Measurements from ENCODE around the gene ADD1. TPM values are rescaled to one million over a fixed set of nuclear protein-coding genes. Genes with fewer than 3 reads are reported as not detected.

Gene ADD1
- total RNA-seq, 1 donor from 2014 or later, result 235 TPM

DNA sequence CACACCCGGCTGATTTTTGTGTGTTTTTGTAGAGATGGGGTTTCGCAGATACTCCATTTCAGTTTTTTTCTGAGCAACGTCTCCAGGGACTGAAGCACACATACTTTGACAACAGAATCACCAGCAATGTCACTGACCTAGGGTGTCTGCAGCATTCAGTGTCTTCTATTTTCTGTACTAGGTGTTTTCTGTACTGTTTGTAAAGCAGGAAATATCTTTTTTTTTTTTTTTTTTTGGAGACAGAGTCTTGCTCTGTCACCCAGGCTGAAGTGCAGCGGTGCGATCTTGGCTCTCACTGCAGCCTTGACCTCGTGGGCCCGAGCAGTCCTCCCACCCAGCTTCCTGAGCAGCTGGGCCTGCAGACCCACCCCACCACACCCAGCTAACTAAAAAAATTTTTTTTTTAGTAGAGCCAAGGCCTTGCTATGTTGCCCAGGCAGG is 8.9 kb downstream of the ADD1 start:
- peaks cover 23% of the 10 kb centered on the region for H3K4me1 Mint-ChIP-seq (ENCODE audit: unreplicated experiment)
- H3K27ac Mint-ChIP-seq, result peak overlapping the region; percentile 62
- no peaks in the 10 kb centered on the region for H3K9me3 Mint-ChIP-seq
- peaks cover 11% of the 10 kb centered on the region for H3K36me3 Mint-ChIP-seq
- no peak overlapping the region for H3K4me3 Mint-ChIP-seq
- no peak for DNase-seq (ENCODE audit: extremely low spot score, unreplicated experiment)
- TF ChIP-seq, protein P1, sequence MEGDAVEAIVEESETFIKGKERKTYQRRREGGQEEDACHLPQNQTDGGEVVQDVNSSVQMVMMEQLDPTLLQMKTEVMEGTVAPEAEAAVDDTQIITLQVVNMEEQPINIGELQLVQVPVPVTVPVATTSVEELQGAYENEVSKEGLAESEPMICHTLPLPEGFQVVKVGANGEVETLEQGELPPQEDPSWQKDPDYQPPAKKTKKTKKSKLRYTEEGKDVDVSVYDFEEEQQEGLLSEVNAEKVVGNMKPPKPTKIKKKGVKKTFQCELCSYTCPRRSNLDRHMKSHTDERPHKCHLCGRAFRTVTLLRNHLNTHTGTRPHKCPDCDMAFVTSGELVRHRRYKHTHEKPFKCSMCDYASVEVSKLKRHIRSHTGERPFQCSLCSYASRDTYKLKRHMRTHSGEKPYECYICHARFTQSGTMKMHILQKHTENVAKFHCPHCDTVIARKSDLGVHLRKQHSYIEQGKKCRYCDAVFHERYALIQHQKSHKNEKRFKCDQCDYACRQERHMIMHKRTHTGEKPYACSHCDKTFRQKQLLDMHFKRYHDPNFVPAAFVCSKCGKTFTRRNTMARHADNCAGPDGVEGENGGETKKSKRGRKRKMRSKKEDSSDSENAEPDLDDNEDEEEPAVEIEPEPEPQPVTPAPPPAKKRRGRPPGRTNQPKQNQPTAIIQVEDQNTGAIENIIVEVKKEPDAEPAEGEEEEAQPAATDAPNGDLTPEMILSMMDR (conservative IDR thresholded peaks at IDR 0.05), result no peak
- H3K27me3 Mint-ChIP-seq, result no peaks in the 10 kb centered on the region

DNA sequence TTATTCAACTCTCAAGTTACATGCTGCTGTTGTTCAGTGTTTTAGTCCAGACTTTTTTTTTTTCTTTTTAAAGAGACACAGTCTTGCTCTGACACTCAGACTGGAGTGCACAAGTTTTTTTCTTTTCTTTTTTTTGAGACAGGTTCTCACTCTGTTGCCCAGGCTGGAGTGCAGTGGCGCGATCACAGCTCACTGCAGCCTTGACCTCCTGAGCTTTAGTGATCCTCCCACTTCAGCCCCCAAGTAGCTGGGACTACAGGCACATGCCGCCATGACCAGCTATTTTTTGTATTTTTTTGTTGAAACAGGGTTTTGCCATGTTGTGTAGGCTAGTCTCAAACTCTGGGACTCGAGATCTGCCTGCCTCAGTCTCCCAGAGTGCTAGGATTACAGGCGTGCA is 11.9 kb downstream of the ADD1 start:
- H3K27me3 Mint-ChIP-seq, result no peaks in the 10 kb centered on the region

GRCh38 chr4:2856266-2856665 is 12.6 kb downstream of the ADD1 start:
- H3K4me1 Mint-ChIP-seq (ENCODE audit: unreplicated experiment), result peaks cover 32% of the 10 kb centered on the region
- TF ChIP-seq, protein P1 (conservative IDR thresholded peaks at IDR 0.05), result no peak
- H3K27ac Mint-ChIP-seq, result no peak overlapping the region
- no peak for DNase-seq (ENCODE audit: extremely low spot score, unreplicated experiment)
- H3K36me3 Mint-ChIP-seq, result peaks cover 18% of the 10 kb centered on the region
- H3K27me3 Mint-ChIP-seq, result no peaks in the 10 kb centered on the region
- no peaks in the 10 kb centered on the region for H3K9me3 Mint-ChIP-seq
- H3K4me3 Mint-ChIP-seq, result no peak overlapping the region

More for the DNA sequence above, 11.9 kb downstream of the ADD1 start:
- Mint-ChIP-seq H3K36me3 (peaks cover 18% of the 10 kb centered on the region), H3K9me3 (no peaks in the 10 kb centered on the region), H3K4me3 (no peak overlapping the region), H3K27ac (no peak overlapping the region), H3K4me1 (ENCODE audit: unreplicated experiment) (peaks cover 32% of the 10 kb centered on the region)
- DNase-seq (ENCODE audit: extremely low spot score, unreplicated experiment), result no peak
- TF ChIP-seq, protein P1 (conservative IDR thresholded peaks at IDR 0.05), result no peak

DNA sequence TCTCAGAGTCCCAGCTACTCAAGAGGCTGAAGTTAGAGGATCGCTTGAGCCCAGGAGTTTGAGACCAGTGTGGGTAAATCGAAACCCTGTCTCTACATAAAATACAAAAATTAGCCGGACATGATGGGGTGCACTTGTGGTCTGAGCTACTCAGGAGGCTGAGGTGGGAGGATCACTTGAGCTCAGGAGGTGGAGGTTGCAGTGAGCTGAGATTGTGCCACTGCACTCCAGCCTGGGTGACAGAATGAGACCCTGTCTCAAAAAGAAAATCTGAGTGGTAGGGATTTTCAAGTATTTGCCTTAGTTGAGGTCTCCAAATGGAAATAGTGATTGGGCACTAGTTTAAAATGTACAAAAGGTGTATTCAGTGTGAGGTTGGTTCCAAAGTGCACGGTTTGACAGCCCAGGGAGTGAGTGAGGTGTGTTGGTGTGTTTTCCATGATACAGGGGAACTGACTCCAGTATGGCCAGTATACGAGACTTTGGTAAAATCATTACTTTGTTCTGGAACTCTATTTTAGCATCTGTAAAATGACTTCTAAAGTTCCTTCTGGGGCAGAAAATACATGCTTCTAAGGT is 13.8 kb downstream of the ADD1 start:
- peaks cover 18% of the 10 kb centered on the region for H3K36me3 Mint-ChIP-seq
- no peak overlapping the region for H3K4me3 Mint-ChIP-seq
- H3K27ac Mint-ChIP-seq, result no peak overlapping the region
- no peaks in the 10 kb centered on the region for H3K27me3 Mint-ChIP-seq
- TF ChIP-seq, protein P1 (conservative IDR thresholded peaks at IDR 0.05), result no peak
- DNase-seq (ENCODE audit: extremely low spot score, unreplicated experiment), result no peak
- H3K9me3 Mint-ChIP-seq, result no peaks in the 10 kb centered on the region
- peaks cover 39% of the 10 kb centered on the region for H3K4me1 Mint-ChIP-seq (ENCODE audit: unreplicated experiment)

- TF ChIP-seq, protein P1 (conservative IDR thresholded peaks at IDR 0.05), result no peak
- Mint-ChIP-seq H3K36me3 (peaks cover 18% of the 10 kb centered on the region), H3K27ac (peak overlapping the region; percentile 24), H3K4me1 (ENCODE audit: unreplicated experiment) (peaks cover 44% of the 10 kb centered on the region), H3K9me3 (no peaks in the 10 kb centered on the region), H3K27me3 (no peaks in the 10 kb centered on the region), H3K4me3 (no peak overlapping the region)
- no peak for DNase-seq (ENCODE audit: extremely low spot score, unreplicated experiment)
Measured at GRCh38 chr4:2858451-2859217, 15.0 kb downstream of the ADD1 start.

Data from type B pancreatic cell (in vitro differentiated cells).